Measurements from ENCODE around the gene FOXK1.
"Not testable (repeated sequence)": the region's sequence is repeated elsewhere in the genome, so short reads cannot be mapped to it uniquely, and the experiment has no call there.

Gene FOXK1

GRCh38 chr7:4802577-4802976, 120.5 kb downstream of the FOXK1 start:
- DNase-seq, result not testable (repeated sequence)

GRCh38 chr7:4803397-4804241, 121.5 kb downstream of the FOXK1 start:
- no peak for DNase-seq

- no peak for DNase-seq
Observed at GRCh38 chr7:4805110-4805983, 123.3 kb downstream of the FOXK1 start.

GRCh38 chr7:4805984-4806300, 123.8 kb downstream of the FOXK1 start:
- DNase-seq, result no peak

DNA sequence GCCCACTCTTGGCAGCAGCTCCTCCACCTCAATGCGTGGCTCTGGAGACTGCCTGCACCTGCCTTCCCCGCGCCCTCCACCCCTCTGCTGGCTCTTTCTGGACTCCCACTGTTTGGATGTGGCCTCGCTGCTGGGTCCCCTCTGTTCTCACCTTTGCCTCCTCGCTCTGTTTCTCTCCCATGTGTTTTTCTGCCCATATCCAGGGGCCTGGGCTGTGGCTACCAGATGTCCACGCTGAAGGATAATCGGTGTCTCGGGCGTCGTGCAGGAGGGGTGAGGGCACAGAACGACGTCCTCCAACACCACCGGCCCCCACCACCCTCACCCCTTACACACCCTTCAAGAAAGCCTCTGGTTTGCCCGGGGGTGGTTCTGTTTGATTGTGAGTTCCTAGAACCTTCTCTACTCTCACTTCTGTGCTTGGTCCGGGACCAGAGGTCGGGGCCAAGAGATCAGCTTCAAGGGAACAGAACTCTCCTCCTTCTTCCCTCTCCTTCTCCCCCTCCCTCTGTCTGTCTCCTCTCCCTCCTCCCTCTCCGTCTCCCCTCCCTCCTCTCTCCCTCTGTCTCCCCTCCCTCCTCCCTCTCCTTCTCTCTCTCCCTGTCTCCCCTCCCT, 125.0 kb downstream of the FOXK1 start:
- no peak for DNase-seq

DNA sequence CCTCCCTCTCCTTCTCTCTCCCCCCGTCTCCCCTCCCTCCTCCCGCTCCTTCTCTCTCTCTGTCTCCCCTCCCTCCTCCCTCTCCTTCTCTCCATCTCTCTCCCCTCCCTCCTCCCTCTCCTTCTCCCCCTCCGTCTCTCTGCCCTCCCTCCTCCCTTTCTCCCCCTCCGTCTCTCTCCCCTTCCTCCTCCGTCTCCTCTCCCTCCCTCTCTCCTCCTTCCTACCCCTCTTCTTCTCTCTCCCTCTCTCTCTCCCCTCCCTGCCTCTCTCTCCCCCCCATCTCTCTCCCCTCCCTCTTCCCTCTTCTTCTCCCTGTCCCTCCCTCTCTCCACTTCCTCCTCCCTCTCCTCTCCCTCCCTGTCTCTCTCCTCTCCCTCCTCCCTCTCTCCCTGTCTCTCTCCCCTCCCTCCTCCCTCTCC, 125.5 kb downstream of the FOXK1 start:
- no peak for DNase-seq

GRCh38 chr7:4808026-4808425, 125.9 kb downstream of the FOXK1 start:
- DNase-seq, result no peak

DNA sequence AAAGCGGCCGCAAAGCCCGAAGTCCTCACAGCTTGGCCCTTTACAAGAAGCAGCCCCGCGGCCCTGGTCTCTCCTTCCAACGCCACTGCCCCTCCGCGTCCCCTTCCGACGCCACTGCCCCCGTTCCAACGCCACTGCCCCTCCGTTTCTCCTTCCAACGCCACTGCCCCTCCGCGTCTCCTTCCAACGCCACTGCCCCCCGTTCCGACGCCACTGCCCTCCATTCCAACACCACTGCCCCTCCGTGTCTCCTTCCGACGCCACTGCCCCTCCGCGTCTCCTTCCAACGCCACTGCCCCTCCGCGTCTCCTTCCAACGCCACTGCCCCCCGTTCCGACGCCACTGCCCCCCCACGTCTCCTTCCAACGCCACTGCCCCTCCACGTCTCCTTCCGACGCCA, 126.5 kb downstream of the FOXK1 start:
- DNase-seq, result no peak

- no peak for DNase-seq
Observed at GRCh38 chr7:4809091-4809591, 127.0 kb downstream of the FOXK1 start.

DNA sequence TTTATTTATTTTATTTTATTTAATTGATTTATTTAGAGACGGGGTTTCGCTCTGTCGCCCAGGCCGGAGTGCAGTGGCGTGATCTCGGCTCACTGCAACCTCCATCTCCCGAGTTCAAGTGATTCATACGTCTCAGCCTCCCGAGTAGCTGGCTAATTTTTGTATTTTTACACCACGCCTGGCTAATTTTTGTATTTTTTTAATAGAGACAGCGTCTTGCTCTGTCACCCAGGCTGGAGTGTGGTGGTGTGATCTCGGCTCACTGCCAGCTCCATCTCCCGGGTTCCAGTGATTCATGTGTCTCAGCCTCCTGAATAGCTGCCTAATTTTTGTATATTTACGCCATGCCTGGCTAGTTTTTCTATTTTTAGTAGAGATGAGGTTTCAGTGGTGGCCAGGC, 127.6 kb downstream of the FOXK1 start:
- no peak for DNase-seq

- no peak for DNase-seq
Observed at GRCh38 chr7:4814433-4814832, 132.3 kb downstream of the FOXK1 start.

DNA sequence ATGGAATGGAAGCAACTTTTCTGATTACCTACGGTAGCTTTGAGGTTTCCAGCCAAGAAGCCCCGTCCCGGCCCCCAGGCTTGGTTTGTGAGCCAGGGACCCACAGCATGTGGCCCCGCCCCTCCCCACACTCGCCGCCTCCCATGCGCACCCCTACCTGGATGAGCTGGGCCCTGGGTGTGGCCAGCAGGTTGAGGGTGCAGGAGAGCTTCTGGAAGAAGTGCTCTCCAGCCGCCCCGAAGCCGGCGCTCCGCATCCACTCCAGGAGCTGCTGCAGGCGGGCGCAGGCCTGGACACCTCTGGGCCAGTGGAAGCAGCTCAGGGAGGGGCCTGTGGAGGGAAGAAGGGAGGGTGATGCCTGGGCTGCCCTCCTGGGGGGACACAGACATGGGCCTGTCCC, 133.0 kb downstream of the FOXK1 start:
- DNase-seq, result no peak

GRCh38 chr7:4815609-4816418, 133.7 kb downstream of the FOXK1 start:
- no peak for DNase-seq

DNA sequence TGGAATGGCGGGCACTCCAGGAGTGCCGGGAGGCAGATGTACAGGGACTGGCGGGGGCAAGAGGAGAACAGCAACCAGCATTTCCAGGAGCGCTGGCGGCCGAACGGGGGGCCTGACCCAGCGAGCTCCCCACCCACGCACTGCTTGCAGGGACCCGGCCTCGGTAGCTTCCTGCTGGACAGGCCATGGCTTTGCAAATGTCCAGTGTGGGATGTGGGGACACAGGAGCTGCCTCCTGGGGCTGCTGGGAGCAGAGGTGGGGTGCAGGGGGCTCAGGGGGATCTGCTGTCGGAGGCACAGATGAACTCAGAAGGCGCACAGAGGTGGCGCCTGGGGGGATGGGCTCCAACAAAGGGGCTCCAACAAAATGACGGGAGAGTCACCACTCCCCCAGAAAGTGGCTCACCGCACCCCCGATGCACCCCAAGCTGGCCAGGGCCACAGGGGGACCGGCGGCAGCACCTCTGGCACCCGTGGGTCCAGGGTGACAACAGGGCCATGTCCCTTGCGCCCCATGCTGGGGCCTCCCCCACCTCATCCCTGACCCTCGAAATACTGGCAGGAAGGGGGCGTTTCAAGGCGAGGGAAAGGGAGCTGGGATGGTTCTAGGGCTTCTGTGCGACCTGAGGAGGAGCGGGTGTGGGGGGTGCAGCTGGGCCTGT, 134.5 kb downstream of the FOXK1 start:
- no peak for DNase-seq

- no peak for DNase-seq
Observed at GRCh38 chr7:4817178-4817901, 135.2 kb downstream of the FOXK1 start.

- DNase-seq, result no peak
Observed at GRCh38 chr7:4818000-4818794, 136.1 kb downstream of the FOXK1 start.

GRCh38 chr7:4819560-4820404, 137.7 kb downstream of the FOXK1 start:
- DNase-seq, result no peak

DNA sequence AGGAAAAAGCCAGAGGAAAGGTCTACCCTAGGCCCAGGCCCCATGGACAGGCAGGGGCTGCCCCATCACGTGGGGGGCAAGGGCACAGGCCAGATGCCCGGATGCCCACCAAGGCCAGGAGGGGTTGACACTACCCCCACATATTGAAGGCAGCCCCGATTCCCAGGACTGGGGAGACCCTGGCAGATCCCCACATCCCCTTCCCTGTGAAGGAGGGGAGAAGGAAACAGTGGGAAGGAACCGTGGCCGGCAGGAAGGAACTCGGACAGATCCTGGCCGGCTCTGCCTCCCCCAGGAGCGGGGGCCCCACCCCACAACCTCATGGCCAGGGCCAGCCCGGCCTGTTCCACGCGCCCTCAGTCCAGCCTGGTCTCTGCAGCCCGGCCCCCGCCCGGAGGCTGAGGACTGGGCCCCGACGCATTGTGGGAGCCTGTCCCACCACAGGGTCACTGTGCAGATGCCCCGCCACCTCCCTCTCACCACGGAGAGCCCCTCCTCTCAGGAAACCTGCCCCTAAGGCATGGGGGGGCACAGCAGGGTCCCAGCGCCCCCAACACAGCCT, 138.4 kb downstream of the FOXK1 start:
- no peak for DNase-seq
